Gastrocnemius medialis (tissue), 4 donors: Measurements from ENCODE around the gene PXMP4. TPM values are rescaled to one million over a fixed set of nuclear protein-coding genes. Genes with fewer than 3 reads are reported as not detected.
A peak's percentile ranks its signal among the peaks of the same experiment; 100 is the strongest.

Source experiments
- ATAC-seq, 2 donors: fragments of 150-250 bp; one replicate each; pipeline ENCODE4 v1.9.1; 2016
- DNase-seq, 2 donors: peaks; one replicate each; pipeline ENCODE4 v3.0.0-alpha.2; 2019
- H3K27ac ChIP-seq, 4 donors: fragments of 200-600 bp; sonication (generic); 1 replicate in 1 of 4; 2 replicates in 3 of 4; pipeline ENCODE4 v1.5.1; 2016 to 2018; ENCODE audit warnings: mild to moderate bottlenecking in 2 of 4, moderate library complexity in 1 of 4
- H3K27me3 ChIP-seq, 3 donors: fragments of 200-600 bp; sonication (generic) in 2 of 3; 1 replicate in 1 of 3; 2 replicates in 2 of 3; pipeline versions ENCODE4 v1.5.1 to v1.6.0; 2016 to 2019; ENCODE audit warnings: mild to moderate bottlenecking in 1 of 3, moderate library complexity in 1 of 3
- H3K36me3 ChIP-seq, 2 donors: fragments of 200-600 bp; sonication (generic) in 1 of 2; one replicate each; pipeline ENCODE4 v1.5.1; 2017 to 2018
- H3K4me1 ChIP-seq, 2 donors: fragments of 200-600 bp; sonication (generic) in 1 of 2; one replicate each; pipeline ENCODE4 v1.5.1; 2016 to 2017; ENCODE audit warnings: mild to moderate bottlenecking in 2 of 2
- H3K4me3 ChIP-seq, 4 donors: fragments of 200-600 bp; sonication (generic) in 3 of 4; 1 replicate in 1 of 4; 2 replicates in 3 of 4; pipeline ENCODE4 v1.5.1; 2016 to 2019; ENCODE audit warnings: mild to moderate bottlenecking in 2 of 4
- H3K9me3 ChIP-seq, 3 donors: fragments of 200-600 bp; sonication (generic) in 2 of 3; 1 replicate in 1 of 3; 2 replicates in 2 of 3; pipeline ENCODE4 v1.5.1; 2016 to 2019
- POLR2A ChIP-seq, 2 donors: fragments of 450-650 bp; IDR thresholded peaks; one replicate each; pipeline ENCODE4 v1.6.1; 2017; ENCODE audit warnings: antibody characterized with exemption in 2 of 2, mild to moderate bottlenecking in 2 of 2, moderate library complexity in 2 of 2
- in situ Hi-C, 4 donors: fragments of 200-750 bp; cut with MboI; loops; one replicate each; pipeline versions ENCODE4 v1.15.0 to v1.8.0; 2017; ENCODE audit warnings: low sequenced_read_pairs in 4 of 4
- intact Hi-C: fragments of 100-400 bp; cut with DNase I; formaldehyde crosslinking; loops from one replicate; pipeline ENCODE4 v1.15.1; 2023; ENCODE audit warnings: low total_unique reads
- total RNA-seq, 4 donors: library from RNA; depleted of rRNA; stranded (reverse); fragments of >200 nt; gene quantifications; one replicate each; pipeline versions ENCODE4 v1.1.0 to v1.2.3, GENCODE V29; 2016
- TF ChIP-seq, protein P1 (sequence below), 5 experiments: fragments of 450-650 bp in 3 of 5; fragments of 200-600 bp in 2 of 5; sonication (generic) in 2 of 5; IDR thresholded peaks in 4 of 5; conservative IDR thresholded peaks in 1 of 5; 1 replicate in 4 of 5; 2 replicates in 1 of 5; pipeline ENCODE4 v1.5.1; 2016 to 2019; ENCODE audit warnings: antibody characterized with exemption in 5 of 5, mild to moderate bottlenecking in 3 of 5, moderate library complexity in 3 of 5

PXMP4 gene
- total RNA-seq, 4 donors from 2014 or later = 3.2 to 7.3 (median 5.3) TPM

DNA sequence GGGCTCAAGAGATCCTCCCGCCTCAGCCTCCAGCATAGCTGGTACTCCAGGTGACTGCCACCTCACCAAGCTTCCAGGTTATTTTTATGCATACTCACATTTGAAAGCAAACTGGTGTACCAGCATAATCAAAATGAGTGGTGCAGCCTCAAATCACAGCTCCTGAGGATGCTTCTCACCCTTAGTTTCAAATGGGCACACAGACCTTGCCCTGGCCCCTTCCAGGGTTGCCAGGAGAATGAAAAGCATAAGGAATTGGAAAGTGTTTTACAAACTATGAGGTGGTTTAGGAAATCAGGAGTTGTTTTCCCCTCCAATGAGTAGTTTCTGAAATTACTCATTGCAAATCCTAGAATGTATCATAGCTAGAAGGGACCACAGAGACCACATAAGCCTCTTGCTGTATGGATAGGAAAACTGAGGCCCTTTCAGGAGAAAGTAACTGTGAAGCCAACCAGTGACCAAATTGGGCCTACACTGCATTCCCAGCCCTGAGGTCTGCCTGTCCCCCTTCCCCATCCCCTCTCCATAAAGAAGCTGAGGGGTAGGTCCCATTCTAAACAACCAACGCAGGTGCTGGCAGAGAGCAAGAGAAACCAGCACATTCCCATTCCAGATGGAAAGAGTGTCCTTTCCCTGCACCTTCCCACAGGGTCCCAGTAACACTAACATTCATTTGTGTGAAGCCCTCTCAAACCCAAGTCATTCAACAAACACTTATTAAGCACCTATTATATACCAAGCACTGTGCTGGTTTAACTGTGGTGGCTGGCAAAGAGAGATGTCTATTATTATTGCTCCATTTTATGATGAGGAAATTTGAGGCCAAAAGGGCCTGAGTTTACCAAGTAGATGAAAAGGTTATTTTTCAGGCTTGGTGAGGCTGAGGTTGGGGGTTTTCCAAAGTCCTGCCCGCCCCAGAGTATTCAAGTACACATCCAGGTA, 31.8 kb downstream of the PXMP4 start:
- Histone ChIP-seq H3K9me3 (no peaks in the 10 kb centered on the region), H3K27me3 (no peaks in the 10 kb centered on the region), H3K4me1 (peaks cover 5 to 11% of the 10 kb centered on the region in 2 donors), H3K36me3 (no peaks in the 10 kb centered on the region), H3K27ac (no peak overlapping the region), H3K4me3 (no peak overlapping the region)
- ATAC-seq (no peak), DNase-seq (no peak)
- intact Hi-C loops (no loop called here), in situ Hi-C loops (no loop called here)
- TF ChIP-seq, protein P1, sequence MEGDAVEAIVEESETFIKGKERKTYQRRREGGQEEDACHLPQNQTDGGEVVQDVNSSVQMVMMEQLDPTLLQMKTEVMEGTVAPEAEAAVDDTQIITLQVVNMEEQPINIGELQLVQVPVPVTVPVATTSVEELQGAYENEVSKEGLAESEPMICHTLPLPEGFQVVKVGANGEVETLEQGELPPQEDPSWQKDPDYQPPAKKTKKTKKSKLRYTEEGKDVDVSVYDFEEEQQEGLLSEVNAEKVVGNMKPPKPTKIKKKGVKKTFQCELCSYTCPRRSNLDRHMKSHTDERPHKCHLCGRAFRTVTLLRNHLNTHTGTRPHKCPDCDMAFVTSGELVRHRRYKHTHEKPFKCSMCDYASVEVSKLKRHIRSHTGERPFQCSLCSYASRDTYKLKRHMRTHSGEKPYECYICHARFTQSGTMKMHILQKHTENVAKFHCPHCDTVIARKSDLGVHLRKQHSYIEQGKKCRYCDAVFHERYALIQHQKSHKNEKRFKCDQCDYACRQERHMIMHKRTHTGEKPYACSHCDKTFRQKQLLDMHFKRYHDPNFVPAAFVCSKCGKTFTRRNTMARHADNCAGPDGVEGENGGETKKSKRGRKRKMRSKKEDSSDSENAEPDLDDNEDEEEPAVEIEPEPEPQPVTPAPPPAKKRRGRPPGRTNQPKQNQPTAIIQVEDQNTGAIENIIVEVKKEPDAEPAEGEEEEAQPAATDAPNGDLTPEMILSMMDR (IDR thresholded peaks at IDR 0.05 in 4 of 5, conservative IDR thresholded peaks at IDR 0.05 in 1 of 5) = no peak
- no peak for TF ChIP-seq POLR2A (IDR thresholded peaks at IDR 0.05)

- Histone ChIP-seq H3K9me3 (no peaks in the 10 kb centered on the region), H3K4me3 (no peak overlapping the region), H3K27me3 (no peaks in the 10 kb centered on the region), H3K4me1 (peaks cover 5 to 11% of the 10 kb centered on the region in 2 donors), H3K27ac (no peak overlapping the region), H3K36me3 (no peaks in the 10 kb centered on the region)
- DNase-seq = no peak
- intact Hi-C loops (no loop called here), in situ Hi-C loops (no loop called here)
- no peak for TF ChIP-seq POLR2A (IDR thresholded peaks at IDR 0.05)
- TF ChIP-seq, protein P1 (IDR thresholded peaks at IDR 0.05 in 4 of 5, conservative IDR thresholded peaks at IDR 0.05 in 1 of 5) = no peak
- ATAC-seq = no peak
Measured at GRCh38 chr20:33687370-33687915, 32.7 kb downstream of the PXMP4 start.

- Histone ChIP-seq H3K4me1 (peaks cover 5 to 11% of the 10 kb centered on the region in 2 donors), H3K27me3 (no peaks in the 10 kb centered on the region), H3K4me3 (peak overlapping the region in 2 of 4 donors; percentile 42 to 52), H3K36me3 (no peaks in the 10 kb centered on the region), H3K9me3 (no peaks in the 10 kb centered on the region), H3K27ac (peak overlapping the region in 2 of 4 donors; percentile 52 to 53)
- TF ChIP-seq, protein P1 (IDR thresholded peaks at IDR 0.05 in 4 of 5, conservative IDR thresholded peaks at IDR 0.05 in 1 of 5) = no peak
- in situ Hi-C loops (no loop called here), intact Hi-C loops (no loop called here)
- no peak for ATAC-seq
- DNase-seq = no peak
Measured at GRCh38 chr20:33686984-33687366, 33.1 kb downstream of the PXMP4 start.

DNA sequence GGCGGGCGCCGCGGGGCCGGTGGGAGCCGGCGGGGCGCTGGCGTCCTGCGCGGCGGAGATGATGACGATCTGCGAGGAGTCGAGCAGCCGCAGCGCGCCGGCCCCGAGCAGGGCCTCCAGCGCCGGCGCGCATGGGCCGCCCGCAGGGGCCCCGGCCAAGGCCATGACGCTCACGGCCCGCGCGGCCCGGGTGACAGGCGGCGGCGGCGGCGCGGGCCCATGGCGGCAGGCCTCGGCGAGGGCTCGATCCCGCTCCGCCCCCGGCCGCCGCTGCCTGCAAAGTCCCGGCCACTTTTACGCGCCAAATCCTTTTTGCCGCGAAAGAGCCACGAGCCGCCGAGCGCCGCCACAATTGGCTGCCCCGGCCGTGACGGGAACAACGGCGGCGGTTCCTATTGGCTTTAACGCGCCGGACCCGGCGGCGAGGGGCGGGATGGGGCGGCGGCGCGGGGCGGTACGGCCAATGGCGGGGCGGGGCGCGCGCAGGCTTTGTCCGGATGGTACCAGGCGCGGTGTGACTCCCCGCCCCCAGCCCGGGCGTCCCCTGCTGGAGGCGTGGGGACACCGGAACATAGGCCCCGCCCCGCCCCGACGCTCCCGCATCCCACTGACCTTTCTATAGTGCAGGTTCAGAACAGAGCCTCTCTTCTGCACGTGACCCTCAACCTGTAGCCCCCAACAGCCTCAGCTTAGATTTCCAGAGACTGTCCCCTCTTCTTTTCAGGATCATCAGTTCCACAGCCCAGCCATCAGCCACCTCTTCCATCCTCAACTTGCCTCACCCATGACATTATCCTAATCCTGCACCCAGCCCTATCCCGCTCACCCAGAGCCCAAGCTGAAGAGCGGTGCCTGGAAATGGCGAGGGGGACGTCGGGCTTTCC, 33.8 kb downstream of the PXMP4 start, which contains the start of gene E2F1:
Gene E2F1, minus strand, starts transcription at position 286 of the 884 bp plus-strand sequence. Its CDS starts 121 bp downstream, at position 165.
- Histone ChIP-seq H3K27ac (peak within 1 kb of the TSS in 2 of 4 donors; percentile 52 to 53), H3K9me3 (no peaks in the 10 kb centered on the region), H3K27me3 (no peaks in the 10 kb centered on the region), H3K4me3 (peak within 1 kb of the TSS; percentile 34 to 52 (median 46)), H3K36me3 (no peaks in the 10 kb centered on the region), H3K4me1 (peaks cover 5 to 11% of the 10 kb centered on the region in 2 donors)
- intact Hi-C loops = no loop called here
- in situ Hi-C loops = no loop called here
- TF ChIP-seq, protein P1 (IDR thresholded peaks at IDR 0.05 in 4 of 5, conservative IDR thresholded peaks at IDR 0.05 in 1 of 5) = peak; percentile 9 to 64 (median 50)
- TF ChIP-seq POLR2A (IDR thresholded peaks at IDR 0.05) = peak in 1 of 2 donors; percentile 48
- ATAC-seq (peak; percentile 96 to 97), DNase-seq (peak; percentile 91 to 93)
